ENCODE results near the gene MVD.
A peak's percentile ranks its signal among the peaks of the same experiment; 100 is the strongest.

DNA sequence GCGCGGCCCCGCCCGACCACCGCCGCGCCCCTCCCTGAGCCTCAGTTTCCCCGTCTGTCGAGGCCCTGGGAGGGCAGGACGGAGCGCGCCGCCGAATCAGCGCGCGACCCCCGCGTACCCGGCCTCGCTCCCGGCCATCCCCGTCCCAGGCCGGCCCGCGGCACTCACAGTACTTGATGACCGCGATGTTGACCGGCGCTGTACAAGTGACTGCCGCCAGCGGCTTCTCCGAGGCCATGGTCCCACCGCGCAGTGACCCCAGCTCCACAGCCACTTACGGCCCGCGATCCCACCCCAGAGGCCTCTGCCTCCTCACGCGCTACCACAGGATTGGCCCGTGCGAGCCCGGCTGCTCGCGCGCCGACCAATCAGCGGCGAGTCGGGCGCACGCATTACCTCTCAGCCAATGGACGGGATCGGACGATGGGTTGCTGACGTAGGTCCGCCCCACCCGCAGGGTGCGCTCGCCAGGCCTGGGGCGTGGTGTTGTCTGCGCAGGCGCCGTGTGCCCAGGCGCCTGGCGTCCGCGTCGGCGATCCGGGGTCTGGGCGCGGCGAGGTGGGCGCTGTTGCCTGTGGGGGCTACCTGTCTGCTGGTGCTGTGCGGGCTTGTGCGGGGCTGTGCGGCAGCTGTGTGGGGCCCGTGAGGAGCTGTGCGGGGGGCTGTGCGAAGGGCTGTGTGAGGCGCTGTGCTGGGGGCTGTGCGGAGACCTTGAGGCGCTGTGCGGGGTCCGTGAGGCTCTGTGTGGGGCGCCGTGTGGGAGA is at the start of gene MVD:
- TF ChIP-seq CTCF (IDR thresholded peaks at IDR 0.05 in 8 of 11, conservative IDR thresholded peaks at IDR 0.05 in 3 of 11) (peak in 1 of 11 experiments; percentile 55), POLR2A (IDR thresholded peaks at IDR 0.05) (peak in 1 of 3 donors; percentile 76), POLR2AphosphoS5 (IDR thresholded peaks at IDR 0.05) (peak; percentile 94 to 97 (median 96))

All from spleen (tissue), 7 donors.